Stromal cell of bone marrow (primary cell): ENCODE results near the gene DGCR8.

ENCODE experiments used
- DNase-seq: peaks from one replicate; pipeline ENCODE4 v3.0.0-alpha.2; 2012; ENCODE audit warnings: low read depth

DGCR8 gene

DNA sequence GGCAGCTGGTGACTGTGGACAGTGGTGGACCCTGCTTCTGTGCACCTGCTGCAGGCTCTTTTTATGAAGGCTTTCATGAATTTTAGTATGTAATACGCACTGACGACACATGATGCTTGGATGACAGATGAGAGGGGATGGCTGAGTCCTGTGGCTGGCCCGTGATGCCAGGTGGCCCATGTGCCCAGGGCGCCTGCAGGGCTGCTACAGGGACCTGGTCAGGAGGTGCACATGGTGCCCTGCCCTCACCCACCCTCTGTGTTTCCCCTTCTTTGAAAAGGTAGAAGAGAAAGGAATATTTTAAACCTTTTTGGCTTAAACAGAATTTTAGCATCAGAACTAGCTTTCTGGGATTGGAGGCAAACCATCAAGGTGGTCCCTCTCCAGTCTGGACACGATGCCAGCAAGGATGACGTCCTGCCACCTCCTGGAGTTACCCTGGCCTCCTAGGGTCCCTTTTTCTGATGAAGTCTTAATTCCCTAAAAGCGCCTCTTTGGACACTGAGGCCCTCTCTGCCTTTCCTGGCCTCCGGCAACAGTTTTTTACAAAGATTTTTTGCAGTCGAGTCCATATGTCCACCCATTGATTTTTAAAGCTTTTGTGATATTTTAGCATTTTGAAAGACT lies 30.4 kb downstream of the DGCR8 start:
- no peak for DNase-seq

DNA sequence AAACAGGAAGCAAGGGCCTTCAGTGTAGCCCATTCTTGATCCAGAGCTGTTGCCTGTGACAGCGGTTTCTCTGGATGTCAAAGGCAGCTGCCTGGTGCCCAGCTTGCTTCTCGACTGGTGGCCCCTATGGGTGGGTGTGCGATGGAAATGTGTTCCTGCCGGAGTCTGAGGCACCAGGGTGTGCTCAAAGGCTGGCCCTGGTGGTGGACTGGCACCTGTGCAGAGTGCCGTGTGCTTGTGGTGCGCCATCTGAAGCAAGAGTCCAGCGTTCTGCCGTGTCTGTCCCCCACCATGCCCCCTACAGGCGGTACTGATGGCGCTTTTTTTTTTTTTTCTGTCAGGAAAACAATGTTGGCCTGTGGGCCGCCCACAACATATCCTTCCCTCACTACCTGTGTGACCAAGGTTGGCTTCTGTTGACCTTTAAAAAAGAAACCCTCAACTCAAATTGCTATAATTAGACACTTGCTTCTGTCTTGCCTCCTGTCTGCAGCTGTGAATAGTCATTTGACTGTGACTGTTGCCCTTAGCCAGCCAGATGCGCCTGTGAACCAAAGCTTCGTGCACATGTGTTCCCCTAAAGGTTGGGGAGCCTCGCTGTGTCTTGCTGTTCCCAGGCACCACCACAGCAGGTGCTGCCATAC lies 31.1 kb downstream of the DGCR8 start:
- no peak for DNase-seq

DNA sequence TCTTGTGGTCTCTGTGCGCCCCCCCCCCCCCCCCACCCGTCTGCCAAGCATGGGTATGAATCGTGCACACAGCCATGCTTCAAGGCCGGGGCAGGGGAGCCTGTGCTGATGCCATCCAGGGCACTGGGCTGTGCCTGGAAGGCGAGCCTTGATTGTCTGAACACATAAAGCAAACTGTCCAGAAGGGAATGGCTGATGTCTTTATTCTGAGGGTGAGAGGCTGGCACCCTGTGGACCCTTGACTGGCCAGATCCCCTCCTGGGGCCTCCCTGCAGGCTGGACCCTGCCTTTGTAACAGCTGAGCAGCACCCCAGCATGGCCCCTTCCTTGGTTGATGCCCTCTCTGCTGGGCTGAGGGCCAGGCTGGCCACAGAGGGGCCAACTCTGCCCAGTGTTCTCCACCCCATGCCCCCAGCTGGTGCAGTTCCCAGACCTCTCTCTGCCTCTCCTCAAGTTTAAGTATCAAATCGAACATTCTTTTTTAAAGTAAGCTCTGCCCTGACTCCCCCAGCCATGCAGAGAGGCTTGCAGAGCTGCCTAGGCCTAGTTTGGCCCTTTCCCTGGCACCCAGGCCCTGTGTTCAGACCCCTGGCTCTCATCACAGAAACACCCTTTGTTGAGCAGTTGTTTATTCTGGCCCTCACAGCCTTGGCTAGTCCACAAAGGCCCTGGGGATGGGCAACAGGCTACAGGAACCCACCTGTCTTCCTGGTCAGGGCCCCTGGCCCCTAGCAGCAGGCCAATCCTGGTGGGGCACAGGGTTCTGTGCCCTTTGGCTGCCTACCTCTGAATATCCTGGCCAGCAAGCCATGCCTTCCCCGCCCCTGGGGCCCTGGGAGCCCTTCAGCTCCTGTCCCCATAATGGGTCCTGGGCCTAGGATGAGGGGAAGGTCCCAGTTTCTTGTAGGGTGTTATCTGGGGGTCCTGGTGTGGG lies 31.9 kb downstream of the DGCR8 start:
- no peak for DNase-seq

DNA sequence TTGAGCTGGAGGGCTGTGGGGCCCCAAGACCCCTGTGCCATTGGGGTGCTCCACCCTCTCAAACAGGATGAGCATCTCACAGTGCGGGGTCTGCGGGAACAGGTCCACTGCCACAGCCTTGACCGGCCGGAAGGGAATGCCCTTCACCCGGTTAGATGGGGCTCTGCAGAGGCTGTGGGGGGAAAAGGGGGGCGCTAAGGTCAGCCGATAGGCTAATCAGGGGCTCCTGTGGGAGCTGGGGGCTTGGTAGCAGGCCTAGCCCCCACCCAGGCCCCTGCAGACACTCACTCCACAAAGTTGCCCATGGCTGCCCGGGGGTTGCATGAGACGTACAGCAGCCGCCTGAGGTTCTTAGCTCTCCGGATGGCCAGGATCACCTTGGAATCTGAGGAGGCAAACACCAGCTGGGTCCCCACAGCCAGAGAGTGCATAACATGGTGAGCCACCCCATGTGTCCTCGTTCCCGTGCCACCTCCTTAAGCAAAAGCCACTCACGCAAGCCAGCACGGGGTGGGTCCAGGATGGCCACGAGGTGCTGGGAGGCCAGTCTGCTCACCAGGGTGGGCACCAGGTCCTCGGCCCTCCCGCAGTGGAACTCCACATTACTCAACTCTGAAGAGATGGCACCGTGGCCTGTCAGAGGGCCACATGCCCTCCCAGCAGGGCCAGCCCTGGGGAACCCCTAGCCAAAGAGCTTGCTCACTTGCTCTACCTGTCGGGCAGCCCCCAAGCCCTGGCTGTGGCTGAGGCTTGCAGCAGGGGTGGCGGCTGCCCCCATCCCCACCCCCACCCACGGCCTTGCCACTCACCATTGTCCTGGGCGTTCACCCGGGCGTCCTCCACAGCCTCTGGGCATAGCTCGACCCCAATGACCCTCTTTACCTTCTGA lies 32.8 kb downstream of the DGCR8 start:
- no peak for DNase-seq

DNA sequence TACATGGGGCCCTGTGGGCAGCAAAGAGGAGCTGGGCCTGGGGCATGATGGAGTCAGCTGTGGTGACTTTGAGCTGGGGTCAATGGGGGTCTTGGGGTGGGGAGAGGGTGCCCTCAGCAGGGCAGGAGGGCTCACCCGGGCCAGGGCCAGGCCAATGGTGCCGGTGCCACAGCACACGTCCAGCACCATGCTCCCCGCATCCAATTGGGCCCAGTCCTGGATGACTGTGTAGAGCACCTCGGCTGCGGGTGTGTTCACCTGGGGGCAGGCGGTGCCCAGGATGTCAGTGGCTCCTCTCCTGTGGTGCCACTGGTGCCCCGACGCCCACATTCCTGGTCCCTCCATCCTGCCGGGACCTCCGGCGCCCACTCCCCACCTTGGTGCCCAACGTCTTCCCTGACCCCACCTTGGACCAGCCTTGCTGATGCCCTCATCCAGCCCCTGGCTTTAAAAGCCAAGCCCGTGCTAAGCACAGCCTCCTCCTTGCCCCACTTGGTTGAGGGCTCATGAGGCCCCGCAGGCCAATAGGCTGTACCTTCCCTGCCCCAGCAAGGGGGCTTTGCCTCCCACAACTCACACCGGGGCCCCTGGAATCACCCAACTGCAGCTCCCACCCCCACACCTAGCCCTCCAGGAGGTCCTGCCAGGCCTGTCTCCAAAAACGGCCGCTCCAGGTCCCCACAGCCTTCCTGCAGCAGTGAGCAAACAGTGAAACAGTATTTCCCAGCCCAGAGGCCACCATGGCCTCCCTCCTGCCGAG lies 33.7 kb downstream of the DGCR8 start:
- no peak for DNase-seq

DNA sequence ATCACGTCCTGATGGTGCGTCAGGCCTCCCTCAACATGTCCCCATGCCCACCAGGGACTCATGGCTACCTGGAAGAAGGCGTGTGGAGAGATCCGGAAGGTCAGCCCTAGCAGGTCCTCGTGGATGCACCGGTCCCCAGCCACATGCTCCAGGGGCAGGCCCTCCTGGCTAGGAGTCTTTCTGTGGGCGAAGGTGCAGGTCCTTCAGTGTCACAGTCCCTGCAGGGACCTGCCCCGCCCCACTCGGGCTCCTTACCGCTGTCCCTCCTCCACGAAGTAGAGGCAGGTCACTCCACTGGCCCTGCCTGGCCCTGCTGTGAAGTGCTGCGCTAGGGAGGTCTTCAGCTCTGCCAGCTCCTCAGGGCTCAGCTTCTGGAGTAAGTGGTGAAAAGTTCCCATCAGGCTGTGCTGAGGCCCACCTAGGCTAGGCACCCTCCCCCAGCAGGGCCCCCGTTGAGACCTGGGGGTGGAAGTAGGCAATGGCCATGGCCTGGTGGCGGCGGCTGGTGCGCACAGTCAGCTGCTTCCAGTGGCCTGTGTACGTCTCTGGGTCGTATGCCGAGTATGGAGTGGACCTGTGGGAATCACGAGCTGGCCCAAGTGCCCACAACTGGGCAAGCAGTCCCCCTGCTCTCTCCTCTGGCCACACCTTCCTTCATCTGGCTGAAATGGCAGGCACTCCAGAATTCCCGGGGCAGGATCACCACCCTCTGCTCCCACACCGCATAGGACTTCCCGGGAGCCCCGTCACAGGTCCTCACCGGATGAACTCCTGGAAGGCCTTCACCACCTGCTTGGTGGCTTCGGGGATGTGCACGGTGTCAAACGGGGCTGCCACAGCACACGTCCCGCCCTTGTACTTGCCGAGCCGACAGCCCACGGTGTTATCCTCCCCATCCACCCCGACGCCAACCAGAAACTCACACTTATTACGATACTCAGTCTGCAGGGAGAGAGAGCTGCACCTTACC lies 34.8 kb downstream of the DGCR8 start:
- DNase-seq: no peak

DNA sequence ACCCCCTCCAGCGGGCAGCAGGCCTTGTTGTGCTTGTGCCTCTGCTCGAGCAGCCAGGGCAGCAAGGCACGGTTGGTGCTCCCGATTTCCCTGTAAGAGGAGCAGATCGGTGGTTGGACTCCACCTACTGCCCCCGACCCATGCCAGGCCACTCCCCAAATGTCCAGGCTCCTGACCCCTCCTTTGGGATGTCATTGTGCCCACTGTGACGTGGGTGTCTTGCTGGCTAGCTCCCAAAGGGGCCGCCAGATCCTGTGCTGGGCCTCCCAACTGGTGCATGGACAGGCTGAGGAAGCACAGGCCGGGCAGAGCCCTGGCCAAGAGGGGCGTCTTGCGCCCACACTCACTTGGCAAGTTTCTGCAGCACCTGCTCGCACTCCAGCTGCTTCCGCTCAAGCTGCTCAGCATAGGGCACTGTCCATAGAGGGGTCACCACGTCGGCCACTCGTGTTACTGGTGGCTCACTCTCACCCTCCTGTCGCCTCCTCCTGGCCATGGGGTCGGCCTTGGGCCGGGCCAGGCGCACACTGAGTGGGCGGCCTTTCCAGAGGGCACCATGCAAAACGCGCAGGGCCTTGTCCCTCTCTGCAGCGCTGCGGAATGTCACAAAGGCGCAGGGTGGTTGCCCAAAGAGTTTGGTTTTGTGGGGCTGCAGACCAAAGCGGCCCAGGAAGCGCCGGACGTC lies 35.8 kb downstream of the DGCR8 start, which contains the start of gene RANBP1:
RANBP1 (plus strand) TSS at position 414 of the 685 bp plus-strand sequence; CDS start at position 495, 81 bp downstream.
- DNase-seq: no peak

DNA sequence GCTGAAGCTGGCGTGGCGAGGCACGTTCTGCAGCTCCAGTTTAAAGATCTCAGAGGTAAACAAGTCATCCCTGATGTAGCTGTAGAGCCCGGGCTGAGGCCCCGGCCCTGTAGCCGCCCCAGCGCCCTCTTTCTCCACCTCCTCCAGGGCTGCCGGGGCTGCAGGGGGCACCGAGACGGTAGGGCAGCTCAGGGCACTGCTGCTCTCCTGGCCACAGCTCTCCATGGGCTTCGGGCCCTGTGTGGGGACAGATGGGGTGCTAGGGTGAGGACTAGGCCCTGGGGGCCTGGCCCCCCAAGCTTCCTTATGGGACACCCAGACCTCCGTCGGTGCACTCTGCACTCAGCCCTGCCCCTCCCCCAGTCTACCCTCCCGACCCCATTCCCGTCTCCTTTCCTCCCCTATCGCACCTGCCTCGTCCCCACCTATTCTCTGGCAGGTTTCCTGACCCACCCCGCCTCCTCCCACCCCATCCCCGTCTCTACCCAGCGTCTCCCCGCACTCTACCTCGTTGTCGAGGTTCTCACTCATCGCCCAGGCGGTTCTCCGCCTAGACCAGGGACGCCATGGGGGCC lies 36.4 kb downstream of the DGCR8 start:
- DNase-seq: no peak

DNA sequence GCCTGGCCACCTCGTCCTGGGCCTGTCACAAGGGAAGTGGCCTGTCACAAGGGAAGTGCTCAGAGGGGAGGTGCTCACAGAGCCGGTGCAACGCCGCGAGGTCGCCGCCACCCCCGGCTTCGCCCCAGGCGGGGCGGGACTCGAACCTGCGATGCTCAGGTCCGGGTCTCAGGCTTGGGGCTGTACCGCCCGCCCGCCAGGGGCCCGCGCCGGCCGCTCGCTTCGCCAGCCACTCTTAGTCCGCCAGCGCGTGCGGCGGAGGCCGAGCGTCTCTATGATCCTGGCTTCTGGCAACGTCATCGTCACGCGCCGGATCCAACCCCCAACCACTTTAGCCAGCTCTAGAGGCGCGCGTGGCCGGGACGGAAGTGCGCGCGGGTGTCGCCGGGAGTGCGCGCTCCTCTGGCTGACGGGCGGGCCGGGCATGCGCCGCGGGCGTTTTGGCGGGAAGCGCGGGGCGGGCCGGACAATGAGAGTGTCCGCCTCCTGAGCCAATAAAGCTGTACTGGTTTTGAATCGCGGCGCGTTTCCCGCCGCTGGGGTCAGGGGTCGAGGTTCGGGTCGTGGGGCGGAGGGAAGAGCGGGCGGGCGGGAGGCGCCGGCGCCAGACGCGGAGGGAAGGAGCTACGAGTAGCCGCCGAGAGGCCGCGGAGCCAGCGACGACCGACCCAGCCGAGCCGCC lies 37.1 kb downstream of the DGCR8 start, which contains the start of gene TRMT2A:
TRMT2A (minus strand) TSS at position 276 of the 682 bp plus-strand sequence. CDS start 320 bp downstream, outside the sequence.
- DNase-seq: peak; percentile 97

DNA sequence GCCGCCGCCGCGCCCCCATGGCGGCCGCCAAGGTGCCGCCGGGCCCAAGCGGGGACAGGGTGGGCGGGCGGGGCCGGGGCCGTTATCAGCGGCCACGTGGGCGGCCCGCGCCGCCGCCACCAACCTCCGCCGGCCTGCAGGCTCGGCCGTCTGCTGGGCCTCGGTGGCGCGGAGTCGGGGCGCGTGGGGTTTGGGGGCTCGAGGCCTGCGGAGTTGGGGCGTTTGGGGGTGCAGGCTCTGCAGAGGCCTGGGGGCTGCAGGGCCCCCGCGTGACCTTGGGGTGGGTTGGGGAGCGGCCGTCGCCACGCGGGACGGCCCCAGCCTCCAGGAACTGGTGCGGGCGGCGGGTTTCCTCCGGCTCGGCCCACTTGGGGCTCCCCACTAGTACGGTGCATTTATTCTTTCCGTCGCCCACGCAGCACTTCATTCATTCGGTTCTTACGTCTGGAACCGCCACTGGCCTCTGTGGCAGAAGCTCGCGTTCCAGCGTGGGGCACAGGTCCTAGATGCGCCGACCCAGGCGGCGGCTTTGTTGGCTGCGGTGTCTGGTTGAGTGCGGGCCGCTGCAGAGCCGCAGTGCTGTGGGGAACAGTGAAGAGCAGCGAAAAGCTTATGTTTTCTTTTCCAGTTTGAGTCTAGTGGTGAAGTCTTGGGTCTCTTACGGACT lies 37.7 kb downstream of the DGCR8 start:
- DNase-seq: no peak

DNA sequence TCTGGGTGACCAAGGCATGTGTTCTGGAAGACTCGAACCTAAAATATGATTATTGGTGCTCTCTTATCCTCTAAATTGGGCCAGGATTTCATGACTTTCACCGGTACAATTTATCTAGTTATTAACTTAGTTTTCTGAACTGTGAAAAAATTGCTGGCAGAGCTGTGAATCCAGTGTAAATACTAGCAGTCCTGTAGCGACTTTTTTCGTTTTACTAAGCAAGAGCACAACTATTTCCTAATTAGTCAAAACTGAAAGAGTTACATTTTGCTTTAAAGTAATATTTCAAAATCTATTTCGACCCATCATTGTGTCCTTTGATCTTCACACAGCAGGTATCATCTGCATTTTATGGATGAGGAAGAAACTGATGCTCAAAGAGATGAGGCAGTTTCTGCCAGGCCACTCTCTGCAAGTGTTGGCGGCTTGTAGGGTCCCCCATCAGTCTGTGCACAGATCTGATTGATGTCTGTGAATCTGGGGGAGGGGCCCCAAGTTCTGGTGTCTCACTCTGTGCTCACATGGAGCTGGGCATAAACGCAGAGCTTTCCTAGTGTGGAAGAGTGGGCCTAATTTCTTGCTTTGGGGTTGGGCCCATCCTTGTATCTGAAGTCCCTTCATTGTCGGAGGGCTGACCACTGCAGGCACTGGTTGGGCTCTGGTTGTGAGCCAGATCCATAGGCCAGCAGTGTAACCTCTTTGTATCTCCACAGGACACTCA lies 38.4 kb downstream of the DGCR8 start:
- no peak for DNase-seq

DNA sequence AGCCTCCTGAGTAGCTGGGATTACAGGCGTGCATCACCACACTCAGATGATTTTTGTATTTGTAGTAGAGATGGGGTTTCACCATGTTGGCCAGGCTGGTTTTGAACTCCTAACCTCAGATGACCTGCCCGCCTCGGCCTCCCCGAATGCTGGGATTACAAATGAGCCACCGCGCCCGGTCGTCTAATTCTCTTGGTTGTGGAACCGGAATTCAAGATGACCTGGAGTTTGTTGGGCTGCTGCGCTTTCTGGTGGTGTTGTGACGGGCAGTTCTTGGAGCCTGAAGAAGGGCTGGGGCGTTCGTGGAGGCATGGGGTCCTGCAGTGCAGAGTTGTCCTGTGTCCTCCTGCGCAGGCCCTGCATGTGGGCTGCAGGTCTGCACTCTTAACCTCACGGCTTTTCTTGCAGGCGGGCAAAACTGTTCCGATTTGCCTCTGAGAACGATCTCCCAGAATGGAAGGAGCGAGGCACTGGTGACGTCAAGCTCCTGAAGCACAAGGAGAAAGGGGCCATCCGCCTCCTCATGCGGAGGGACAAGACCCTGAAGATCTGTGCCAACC lies 41.9 kb downstream of the DGCR8 start:
- no peak for DNase-seq

DNA sequence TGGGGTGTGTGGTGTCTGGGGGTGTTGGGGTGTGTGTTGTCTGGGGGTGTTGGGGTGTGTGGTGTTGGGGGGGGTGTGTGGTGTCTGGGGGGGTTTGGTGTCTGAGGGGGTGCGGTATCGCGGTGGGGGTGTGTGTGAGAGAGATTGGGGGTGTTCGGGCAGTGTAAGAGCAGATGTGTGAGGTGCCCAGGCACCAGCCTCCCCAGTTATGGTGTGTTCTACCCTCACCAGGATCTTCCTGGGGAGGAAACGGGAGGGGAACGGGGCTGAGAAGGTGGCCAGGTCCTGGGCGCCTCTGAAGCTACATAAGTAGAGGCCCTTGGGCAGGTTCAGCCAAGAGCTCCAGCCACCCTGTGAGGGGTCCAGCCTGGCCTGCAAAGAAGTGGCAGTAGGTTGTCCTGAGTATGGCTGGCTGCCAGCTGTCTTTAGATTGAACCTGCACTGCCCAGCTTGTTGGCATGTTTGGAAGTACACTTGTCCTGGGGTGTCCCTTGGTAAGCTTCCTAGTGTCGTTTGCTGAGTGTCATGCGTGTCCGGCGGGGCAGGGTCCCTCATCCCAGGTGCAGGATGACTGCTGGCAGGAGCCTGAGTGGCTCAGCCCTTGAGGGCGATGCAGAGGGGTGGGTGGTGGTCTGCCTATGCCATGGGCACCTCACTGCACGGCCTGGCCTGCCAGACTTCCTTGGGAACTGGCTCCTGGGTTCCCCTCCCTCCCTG lies 43.5 kb downstream of the DGCR8 start:
- no peak for DNase-seq

DNA sequence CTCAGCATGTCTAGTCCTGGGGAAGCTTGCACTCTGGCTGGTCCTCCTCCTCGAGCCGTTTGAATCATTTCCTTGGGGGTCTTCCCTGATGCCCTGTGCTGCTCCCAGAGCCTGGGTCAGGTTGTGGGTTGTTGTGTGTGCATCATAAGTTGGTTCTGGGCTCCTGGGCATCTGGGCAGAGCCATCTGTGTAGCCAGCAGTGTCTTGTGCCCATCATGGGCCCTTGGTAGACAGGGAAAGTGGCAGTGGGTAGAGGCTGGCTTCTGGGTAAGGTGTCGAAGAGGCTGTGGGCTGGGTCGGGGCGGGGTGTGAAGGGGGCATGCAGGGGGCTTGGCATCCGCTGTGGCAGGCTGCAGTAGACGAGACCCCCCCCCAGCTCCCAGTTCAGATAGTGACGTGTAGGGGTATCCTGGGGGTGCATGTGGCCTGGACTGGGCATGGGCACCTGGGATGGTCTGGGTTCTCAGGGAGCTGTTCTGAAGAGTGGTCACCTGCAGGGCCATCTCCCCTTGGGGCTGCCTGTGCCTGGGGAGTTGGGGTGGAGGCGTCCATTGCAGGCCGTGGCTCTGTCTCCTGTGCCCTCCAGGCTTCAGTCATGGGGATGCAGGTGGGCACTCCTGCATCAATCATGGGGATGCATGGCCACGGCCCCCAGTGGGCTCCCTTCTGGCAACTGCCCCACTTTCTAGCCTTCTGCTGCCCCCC lies 44.2 kb downstream of the DGCR8 start:
- no peak for DNase-seq
